HEK293T (cell line): ENCODE measurements around the gene DDX39B.

Experiments used
- CTBP1 ChIP-seq: fragments of 450-650 bp; IDR thresholded peaks from 2 replicates; pipeline ENCODE4 v1.6.1; 2016; ENCODE audit warnings: borderline replicate concordance
- ELF4 ChIP-seq: fragments of 450-650 bp; IDR thresholded peaks from 2 replicates; pipeline ENCODE4 v1.6.1; 2017; ENCODE audit warnings: antibody characterized with exemption
- FOXK2 ChIP-seq: fragments of 450-650 bp; IDR thresholded peaks from 2 replicates; pipeline ENCODE4 v1.6.1; 2016; ENCODE audit warnings: mild to moderate bottlenecking
- FOXM1 ChIP-seq: fragments of 450-650 bp; IDR thresholded peaks from 2 replicates; pipeline ENCODE4 v1.6.1; 2017; ENCODE audit warnings: mild to moderate bottlenecking, borderline replicate concordance
- PKNOX1 ChIP-seq: fragments of 450-650 bp; IDR thresholded peaks from 2 replicates; pipeline ENCODE4 v1.6.1; 2016
- ZNF384 ChIP-seq: fragments of 450-650 bp; IDR thresholded peaks from 2 replicates; pipeline ENCODE4 v1.6.1; 2016

- TF ChIP-seq FOXM1 (no peak), PKNOX1 (no peak), ELF4 (no peak), FOXK2 (no peak), CTBP1 (no peak), ZNF384 (no peak)
Measured at GRCh38 chr6:31513456-31514165, 28.2 kb downstream of the DDX39B start.
